Activated naive CD4-positive, alpha-beta T cell treated with anti-CD3 and anti-CD28 coated beads, Interleukin-2, amount 50 U/mL, for 24 hours (primary cell): ENCODE measurements around the gene MFN2.
"Not testable (repeated sequence)": the region's sequence is repeated elsewhere in the genome, so short reads cannot be mapped to it uniquely, and the experiment has no call there.

Source experiments
- H3K27ac Mint-ChIP-seq: one replicate; pipeline ENCODE4 v1.8.0; 2021; ENCODE audit warnings: mild to moderate bottlenecking, mixed read lengths
- H3K27me3 Mint-ChIP-seq: one replicate; pipeline ENCODE4 v1.8.0; 2021; ENCODE audit warnings: mixed read lengths
- H3K36me3 Mint-ChIP-seq: one replicate; pipeline ENCODE4 v1.8.0; 2021; ENCODE audit warnings: mixed read lengths
- H3K4me1 Mint-ChIP-seq: one replicate; pipeline ENCODE4 v1.8.0; 2021; ENCODE audit warnings: mixed read lengths
- H3K4me3 Mint-ChIP-seq: one replicate; pipeline ENCODE4 v1.8.0; 2021; ENCODE audit warnings: mild to moderate bottlenecking, mixed read lengths
- H3K9me3 Mint-ChIP-seq: one replicate; pipeline ENCODE4 v1.8.0; 2021; ENCODE audit warnings: mixed read lengths

The MFN2 gene

DNA sequence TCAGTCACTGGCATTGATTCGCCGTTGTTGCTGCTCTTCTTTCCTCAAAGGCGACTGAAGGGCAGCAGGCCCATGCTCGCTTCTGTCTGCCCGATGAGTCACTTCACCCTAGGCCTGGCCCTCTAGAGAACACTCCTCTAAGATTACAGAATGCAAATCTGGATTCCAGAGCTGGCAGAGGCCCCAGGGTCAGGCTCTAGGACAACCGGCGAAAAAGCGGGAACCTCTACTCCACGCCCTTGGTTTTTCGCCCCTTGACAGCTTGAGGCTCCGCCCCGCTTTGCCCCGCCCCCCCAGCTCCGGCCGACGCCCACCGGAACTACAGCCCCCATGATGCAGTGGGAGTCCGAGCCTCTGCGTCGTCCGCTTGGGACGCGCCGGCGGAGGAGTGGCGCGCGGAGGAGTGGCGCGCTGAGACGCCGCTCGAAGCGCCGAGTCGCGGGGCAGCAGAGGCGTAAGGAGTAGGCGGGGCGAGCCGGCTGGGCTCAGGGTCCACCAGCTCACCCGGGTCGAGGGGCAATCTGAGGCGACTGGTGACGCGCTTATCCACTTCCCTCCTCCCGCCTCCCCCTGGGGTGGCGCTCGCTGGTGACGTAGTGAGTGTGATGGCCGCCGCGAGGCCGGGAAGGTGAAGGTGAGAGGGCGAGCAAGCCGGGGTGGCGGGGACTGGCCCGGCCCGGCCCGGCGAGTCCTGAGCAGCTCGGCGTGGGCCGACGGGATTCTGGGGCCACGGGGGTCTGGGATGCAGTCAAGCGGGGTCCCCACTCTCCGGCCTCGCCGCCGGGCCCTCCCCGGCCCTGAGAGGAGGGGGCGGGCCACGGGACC lies at the start of gene MFN2:
Gene MFN2 (plus strand): TSS at position 594 of the 825 bp plus-strand sequence. CDS start 8,725 bp downstream, outside the sequence.
- H3K4me1 Mint-ChIP-seq: peaks cover 45% of the 10 kb centered on the region
- peaks cover 9% of the 10 kb centered on the region for H3K36me3 Mint-ChIP-seq
- H3K27ac Mint-ChIP-seq: peak within 1 kb of the TSS; percentile 92
- H3K27me3 Mint-ChIP-seq: no peaks in the 10 kb centered on the region
- H3K9me3 Mint-ChIP-seq: no peaks in the 10 kb centered on the region
- peak within 1 kb of the TSS; percentile 97 for H3K4me3 Mint-ChIP-seq

DNA sequence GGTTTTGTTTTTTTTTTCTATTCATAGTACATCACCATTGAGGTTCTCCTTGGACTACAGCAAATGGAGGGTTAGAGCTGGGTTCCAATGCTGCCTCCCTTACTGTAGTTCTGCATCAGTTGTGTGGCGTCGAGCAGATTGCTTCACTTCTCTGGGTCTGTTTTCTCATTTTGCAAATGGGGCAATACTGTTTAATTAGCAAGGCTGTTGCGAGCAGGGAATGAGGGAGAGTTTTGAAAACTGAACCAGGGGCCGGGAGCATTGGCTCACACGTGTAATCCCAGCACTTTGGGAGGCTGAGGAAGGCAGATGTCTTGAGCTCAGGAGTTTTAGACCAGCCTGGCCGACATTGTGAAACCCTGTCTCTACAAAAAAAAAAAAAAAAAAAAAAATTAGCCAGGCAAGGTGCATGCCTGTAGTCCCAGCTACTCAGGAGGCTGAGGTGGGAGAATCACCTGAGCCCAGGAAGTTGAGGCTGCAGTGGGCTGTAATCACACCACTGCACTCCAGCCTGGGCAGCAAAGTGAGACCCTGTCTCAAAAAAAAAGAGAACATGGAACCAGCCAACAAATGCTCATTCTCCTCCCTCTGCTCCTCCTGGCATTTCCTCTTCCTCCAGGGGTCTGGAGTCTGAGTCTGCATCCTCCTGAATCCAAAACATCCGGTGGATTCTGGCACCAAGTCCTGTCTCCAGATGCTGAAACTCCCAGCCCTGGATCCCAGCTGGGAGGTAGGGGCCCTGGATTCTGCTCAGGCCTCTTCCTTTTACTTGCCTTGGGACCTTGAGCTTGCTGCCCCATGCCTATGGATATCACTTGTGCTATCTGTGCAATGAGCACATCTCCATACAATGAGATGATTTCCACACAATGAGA lies 49.4 kb upstream of the MFN2 start:
- no peaks in the 10 kb centered on the region for H3K9me3 Mint-ChIP-seq
- H3K36me3 Mint-ChIP-seq: no peaks in the 10 kb centered on the region
- peak overlapping the region; percentile 55 for H3K27ac Mint-ChIP-seq
- no peak overlapping the region for H3K4me3 Mint-ChIP-seq
- no peaks in the 10 kb centered on the region for H3K27me3 Mint-ChIP-seq
- H3K4me1 Mint-ChIP-seq: peaks cover 5% of the 10 kb centered on the region

DNA sequence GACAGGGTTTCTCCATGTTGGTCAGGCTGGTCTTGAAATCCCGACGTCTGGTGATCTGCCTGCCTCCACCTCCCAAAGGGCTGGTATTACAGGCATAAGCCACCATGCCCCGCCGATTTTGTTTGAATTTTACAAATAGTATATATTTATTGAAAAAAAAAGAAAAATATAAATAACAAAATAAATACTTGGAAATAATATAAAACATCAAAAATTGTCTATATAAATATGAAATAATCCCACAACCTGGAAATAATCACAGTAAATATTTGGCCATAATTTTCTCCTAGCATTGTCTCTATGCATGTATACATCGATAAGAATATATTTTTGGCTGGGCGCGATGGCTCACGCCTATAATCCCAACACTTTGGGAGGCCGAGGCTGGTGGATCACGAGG lies 48.4 kb upstream of the MFN2 start:
- no peaks in the 10 kb centered on the region for H3K36me3 Mint-ChIP-seq
- no peak overlapping the region for H3K27ac Mint-ChIP-seq
- H3K4me1 Mint-ChIP-seq: no peaks in the 10 kb centered on the region
- no peak overlapping the region for H3K4me3 Mint-ChIP-seq
- H3K9me3 Mint-ChIP-seq: no peaks in the 10 kb centered on the region
- no peaks in the 10 kb centered on the region for H3K27me3 Mint-ChIP-seq

DNA sequence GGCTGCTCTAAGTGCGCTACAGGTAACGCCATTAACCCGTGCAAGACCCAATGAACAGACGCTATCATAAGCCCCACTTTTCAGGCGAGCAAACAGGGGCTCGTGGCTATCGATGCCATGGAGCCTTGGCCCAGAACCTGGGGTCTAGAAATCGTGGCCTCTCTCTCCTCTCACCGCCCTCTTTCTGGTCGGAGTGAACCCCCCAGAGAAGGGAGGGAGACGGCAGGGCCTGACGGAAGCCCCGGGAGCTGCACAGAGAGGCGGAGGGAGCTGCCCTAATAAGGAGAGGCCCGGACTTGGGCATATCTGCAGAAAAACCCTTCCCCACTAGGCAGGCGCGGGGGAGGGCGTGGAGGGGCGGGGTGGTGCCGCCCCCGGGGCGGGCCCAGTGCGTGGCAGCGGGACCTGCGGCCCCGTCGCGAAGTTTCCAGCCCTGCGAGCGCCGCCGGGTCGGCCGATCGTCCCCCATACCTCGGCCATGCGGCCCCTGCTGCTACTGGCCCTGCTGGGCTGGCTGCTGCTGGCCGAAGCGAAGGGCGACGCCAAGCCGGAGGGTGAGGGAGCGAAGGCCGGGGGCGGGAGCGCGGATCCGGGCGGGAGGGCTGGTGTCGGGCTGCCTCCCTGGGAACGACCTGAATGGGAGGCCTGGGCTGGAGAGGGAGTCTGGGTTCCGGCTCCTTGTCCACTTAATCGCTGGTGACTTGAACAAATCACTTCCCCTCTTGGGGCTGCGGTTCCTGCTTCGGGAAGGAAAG lies 45.8 kb upstream of the MFN2 start, which contains the start of gene PLOD1:
Gene PLOD1 (plus strand): TSS at position 416 of the 755 bp plus-strand sequence. CDS start 63 bp downstream, at position 479.
- H3K4me1 Mint-ChIP-seq: no peaks in the 10 kb centered on the region
- H3K27ac Mint-ChIP-seq: no peak within 1 kb of the TSS
- no peaks in the 10 kb centered on the region for H3K36me3 Mint-ChIP-seq
- H3K9me3 Mint-ChIP-seq: no peaks in the 10 kb centered on the region
- peak within 1 kb of the TSS; percentile 81 for H3K4me3 Mint-ChIP-seq
- H3K27me3 Mint-ChIP-seq: no peaks in the 10 kb centered on the region

- H3K27ac Mint-ChIP-seq: no peak overlapping the region
- H3K4me1 Mint-ChIP-seq: no peaks in the 10 kb centered on the region
- peak overlapping the region; percentile 81 for H3K4me3 Mint-ChIP-seq
- no peaks in the 10 kb centered on the region for H3K9me3 Mint-ChIP-seq
- no peaks in the 10 kb centered on the region for H3K27me3 Mint-ChIP-seq
- H3K36me3 Mint-ChIP-seq: no peaks in the 10 kb centered on the region
These were observed 45.2 kb upstream of the MFN2 start for GRCh38 chr1:11935057-11935412.

GRCh38 chr1:11935733-11936132 lies 44.5 kb upstream of the MFN2 start:
- H3K36me3 Mint-ChIP-seq, H3K4me3 Mint-ChIP-seq, H3K27me3 Mint-ChIP-seq, H3K27ac Mint-ChIP-seq, H3K9me3 Mint-ChIP-seq, H3K4me1 Mint-ChIP-seq: not testable (repeated sequence)

DNA sequence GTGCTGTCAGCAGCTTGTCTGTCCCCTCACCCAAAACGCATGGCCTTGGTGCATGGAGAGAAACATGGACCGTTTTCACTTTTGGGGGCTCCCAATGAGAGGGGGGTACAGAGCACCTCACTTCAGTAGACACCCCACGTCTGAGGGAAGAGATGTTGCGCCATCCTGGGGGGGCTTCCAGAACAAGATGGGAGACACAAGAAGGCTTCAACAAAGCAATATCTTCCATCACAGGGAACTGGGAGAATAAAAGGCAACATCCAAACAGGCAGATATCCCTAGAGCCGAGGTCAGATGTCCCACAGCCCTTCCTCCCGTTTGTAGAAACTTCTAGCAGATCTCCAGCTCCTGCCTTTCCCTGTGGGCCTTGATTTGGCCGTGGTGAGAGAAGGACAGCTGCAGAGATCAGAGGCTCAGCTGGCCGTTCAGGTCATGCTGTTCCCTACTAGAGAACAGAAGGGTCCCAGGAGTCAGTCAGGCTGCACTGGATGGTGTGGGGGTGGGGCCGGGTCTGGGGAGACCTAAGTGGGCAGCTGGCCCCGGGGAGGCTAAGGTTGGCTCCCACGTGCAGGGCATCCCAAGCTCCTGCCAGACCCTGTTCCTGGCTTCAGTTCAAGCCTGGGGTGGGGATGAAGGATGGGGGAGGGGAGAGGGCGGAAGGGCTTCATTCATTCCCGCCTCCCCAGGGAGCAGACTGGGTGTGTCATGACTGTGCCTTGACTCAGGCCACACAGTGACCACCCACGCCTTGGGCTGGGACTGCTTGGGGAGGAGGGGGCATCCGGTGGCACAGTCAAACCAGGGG lies 41.3 kb upstream of the MFN2 start:
- H3K27me3 Mint-ChIP-seq: no peaks in the 10 kb centered on the region
- no peaks in the 10 kb centered on the region for H3K9me3 Mint-ChIP-seq
- no peak overlapping the region for H3K27ac Mint-ChIP-seq
- no peaks in the 10 kb centered on the region for H3K36me3 Mint-ChIP-seq
- H3K4me1 Mint-ChIP-seq: no peaks in the 10 kb centered on the region
- no peak overlapping the region for H3K4me3 Mint-ChIP-seq

DNA sequence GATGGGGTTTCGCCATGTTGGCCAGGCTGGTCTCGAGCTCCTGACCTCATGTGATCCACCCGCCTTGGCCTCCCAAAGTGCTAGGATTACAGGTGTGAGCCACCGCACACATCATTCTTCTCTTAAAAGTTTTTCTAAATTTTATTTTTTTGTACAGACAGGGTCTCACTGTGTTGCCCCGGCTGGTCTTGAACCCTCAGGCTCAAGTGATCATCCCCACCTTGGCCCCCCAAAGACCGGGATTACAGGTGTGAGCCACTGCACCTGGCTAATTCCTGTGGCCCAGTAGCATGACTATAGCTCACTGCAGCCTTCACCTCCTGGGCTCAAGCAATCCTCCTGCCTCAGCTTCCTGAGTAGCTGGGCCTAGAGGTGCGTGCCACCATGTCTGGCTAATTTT lies 40.5 kb upstream of the MFN2 start:
- not testable (repeated sequence) for H3K9me3 Mint-ChIP-seq, H3K36me3 Mint-ChIP-seq, H3K27me3 Mint-ChIP-seq, H3K27ac Mint-ChIP-seq, H3K4me1 Mint-ChIP-seq, H3K4me3 Mint-ChIP-seq

- H3K4me1 Mint-ChIP-seq: no peaks in the 10 kb centered on the region
- H3K36me3 Mint-ChIP-seq: peaks cover 1% of the 10 kb centered on the region
- no peak overlapping the region for H3K4me3 Mint-ChIP-seq
These were observed 39.9 kb upstream of the MFN2 start for GRCh38 chr1:11940260-11940921.

DNA sequence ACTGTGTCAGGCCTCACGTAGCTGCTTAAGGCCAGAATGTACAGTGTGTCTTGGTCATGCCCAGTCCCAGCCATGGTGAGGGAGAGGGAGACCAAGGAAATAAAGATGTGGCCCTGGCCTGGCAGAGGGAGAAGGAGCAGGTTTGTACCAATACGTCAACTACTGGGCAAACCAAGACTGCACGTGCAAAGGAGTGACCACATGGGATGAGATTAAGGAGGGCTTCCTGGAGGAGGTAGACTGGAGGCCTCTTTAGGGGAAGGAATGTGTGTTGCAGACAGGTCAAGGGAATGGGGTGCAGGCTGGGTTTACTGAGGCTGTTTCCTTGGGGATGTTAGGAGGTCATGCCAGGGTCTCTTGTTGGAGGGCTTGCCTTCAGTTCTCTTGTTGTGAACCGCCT lies 38.0 kb upstream of the MFN2 start:
- Mint-ChIP-seq H3K27me3 (no peaks in the 10 kb centered on the region), H3K36me3 (peaks cover 1% of the 10 kb centered on the region), H3K27ac (no peak overlapping the region)

More at GRCh38 chr1:11940260-11940921, 39.9 kb upstream of the MFN2 start:
- no peaks in the 10 kb centered on the region for H3K9me3 Mint-ChIP-seq
- H3K27me3 Mint-ChIP-seq: no peaks in the 10 kb centered on the region
- H3K27ac Mint-ChIP-seq: no peak overlapping the region

DNA sequence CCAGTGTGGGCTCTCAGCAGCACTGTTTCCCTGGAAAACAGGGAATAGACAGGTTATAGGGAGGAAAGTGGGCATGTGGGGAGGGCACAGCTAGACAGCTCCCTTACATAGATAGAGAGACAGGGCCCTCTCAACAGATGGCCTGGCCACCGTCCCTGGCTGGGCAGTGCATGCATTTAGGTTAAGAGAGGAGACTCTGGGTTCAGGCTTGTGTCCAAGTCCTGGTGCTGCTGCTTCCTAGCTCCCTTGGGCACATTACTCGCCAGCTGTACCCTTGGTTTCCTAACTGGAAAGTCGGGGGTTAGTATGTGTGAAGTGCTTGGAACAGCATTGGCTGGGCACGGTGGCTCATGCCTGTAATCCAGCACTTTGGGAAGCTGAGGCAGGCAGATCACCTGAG lies 36.6 kb upstream of the MFN2 start:
- H3K4me1 Mint-ChIP-seq: no peaks in the 10 kb centered on the region
- no peaks in the 10 kb centered on the region for H3K9me3 Mint-ChIP-seq
- no peak overlapping the region for H3K4me3 Mint-ChIP-seq
- no peaks in the 10 kb centered on the region for H3K27me3 Mint-ChIP-seq
- no peak overlapping the region for H3K27ac Mint-ChIP-seq
- peaks cover 1% of the 10 kb centered on the region for H3K36me3 Mint-ChIP-seq

More for the DNA sequence above, 38.0 kb upstream of the MFN2 start:
- Mint-ChIP-seq H3K9me3 (no peaks in the 10 kb centered on the region), H3K4me1 (no peaks in the 10 kb centered on the region), H3K4me3 (no peak overlapping the region)

DNA sequence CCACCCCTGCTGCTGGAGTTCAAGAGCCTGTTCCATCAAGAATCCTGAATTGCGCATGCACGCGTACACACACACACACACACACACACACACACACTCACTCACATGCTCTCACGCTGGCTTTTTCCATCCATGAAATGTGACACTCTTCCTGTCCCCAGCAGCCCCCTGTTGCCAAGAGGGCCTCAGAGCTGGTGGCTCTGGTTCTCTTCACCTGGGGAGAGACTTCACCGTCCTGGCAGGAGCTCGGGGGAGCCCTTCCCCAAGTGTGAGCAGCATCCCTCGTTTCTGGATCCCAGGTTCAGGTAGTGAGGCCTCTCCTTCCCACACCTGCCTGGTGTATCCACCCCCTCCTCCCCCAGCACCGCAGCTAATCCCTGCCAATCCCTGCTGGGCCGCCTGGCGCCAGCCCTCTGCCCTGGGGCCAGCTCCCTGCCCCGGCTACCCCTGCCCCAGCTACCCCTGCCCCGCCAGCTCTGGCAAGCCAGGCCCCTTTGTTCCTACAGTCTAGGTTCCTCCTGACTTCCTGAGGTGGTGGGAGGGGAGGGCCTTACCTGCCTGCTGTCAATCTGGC lies 35.8 kb upstream of the MFN2 start:
- H3K36me3 Mint-ChIP-seq: peaks cover 1% of the 10 kb centered on the region
- no peak overlapping the region for H3K27ac Mint-ChIP-seq
- no peaks in the 10 kb centered on the region for H3K4me1 Mint-ChIP-seq

DNA sequence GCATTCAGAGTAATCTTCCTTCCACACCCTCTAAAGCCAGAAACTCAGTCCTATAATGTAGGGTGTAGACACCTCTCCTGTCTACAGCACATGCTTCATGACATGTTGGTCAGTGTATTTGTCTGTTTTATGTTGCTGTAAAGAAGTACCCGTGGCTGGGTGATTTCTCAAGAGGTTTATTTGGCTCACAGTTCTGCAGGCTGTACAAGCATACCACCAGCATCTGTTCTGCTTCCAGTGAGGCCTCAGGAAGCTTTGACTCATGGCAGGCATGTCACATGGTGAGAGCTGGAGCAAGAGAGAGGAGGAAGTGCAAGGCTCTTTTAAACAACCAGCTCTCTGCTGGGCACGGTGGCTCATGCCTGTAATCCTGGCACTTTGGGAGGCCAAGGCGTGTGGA lies 33.6 kb upstream of the MFN2 start:
- H3K36me3 Mint-ChIP-seq: peaks cover 1% of the 10 kb centered on the region
- no peaks in the 10 kb centered on the region for H3K4me1 Mint-ChIP-seq
- H3K4me3 Mint-ChIP-seq: no peak overlapping the region
- H3K27me3 Mint-ChIP-seq: no peaks in the 10 kb centered on the region
- H3K27ac Mint-ChIP-seq: no peak overlapping the region
- H3K9me3 Mint-ChIP-seq: no peaks in the 10 kb centered on the region

More for the DNA sequence above, 35.8 kb upstream of the MFN2 start:
- Mint-ChIP-seq H3K4me3 (no peak overlapping the region), H3K27me3 (no peaks in the 10 kb centered on the region), H3K9me3 (no peaks in the 10 kb centered on the region)

GRCh38 chr1:11948822-11949458 lies 31.3 kb upstream of the MFN2 start:
- H3K36me3 Mint-ChIP-seq: peaks cover 1% of the 10 kb centered on the region
- H3K27me3 Mint-ChIP-seq: no peaks in the 10 kb centered on the region
- no peak overlapping the region for H3K4me3 Mint-ChIP-seq
- no peaks in the 10 kb centered on the region for H3K4me1 Mint-ChIP-seq
- no peak overlapping the region for H3K27ac Mint-ChIP-seq
- H3K9me3 Mint-ChIP-seq: no peaks in the 10 kb centered on the region
